Mesothelial cell of epicardium (in vitro differentiated cells): ENCODE measurements around the gene SCARB1. TPM values are rescaled to one million over a fixed set of nuclear protein-coding genes. Genes with fewer than 3 reads are reported as not detected.

ENCODE experiments used
- DNase-seq, 2 experiments: peaks; one replicate each; pipeline ENCODE4 v3.0.0; 2021; ENCODE audit warnings: low spot score in 2 of 2; ENCODE audit not compliant: unreplicated experiment in 2 of 2
- H3K27ac Mint-ChIP-seq: 2 replicates; pipeline ENCODE4 v1.8.0; 2021; ENCODE audit warnings: mixed read lengths
- H3K27me3 Mint-ChIP-seq: 2 replicates; pipeline ENCODE4 v1.8.0; 2021; ENCODE audit warnings: low read depth, mixed read lengths
- H3K36me3 Mint-ChIP-seq: 2 replicates; pipeline ENCODE4 v1.8.0; 2021; ENCODE audit warnings: mixed read lengths
- H3K4me1 Mint-ChIP-seq: 2 replicates; pipeline ENCODE4 v1.8.0; 2021; ENCODE audit warnings: mixed read lengths
- H3K4me3 Mint-ChIP-seq: 2 replicates; pipeline ENCODE4 v1.8.0; 2021; ENCODE audit warnings: mild to moderate bottlenecking, moderate library complexity, mixed read lengths
- H3K9me3 Mint-ChIP-seq: 2 replicates; pipeline ENCODE4 v1.8.0; 2021; ENCODE audit warnings: mixed read lengths
- CTCF ChIP-seq: fragments of 200-600 bp; sonication (generic); IDR thresholded peaks from one replicate; pipeline ENCODE4 v1.5.0; 2021; ENCODE audit warnings: antibody characterized with exemption; ENCODE audit not compliant: unreplicated experiment
- total RNA-seq: library from RNA; stranded (reverse); gene quantifications from 3 replicates; pipeline ENCODE4 v1.2.1, GENCODE V29; 2021

Gene SCARB1
- total RNA-seq, 1 donor from 2014 or later: 40.2 TPM

- DNase-seq: no peak
- H3K36me3 Mint-ChIP-seq: no peaks in the 10 kb centered on the region
- no peaks in the 10 kb centered on the region for H3K27me3 Mint-ChIP-seq
- H3K27ac Mint-ChIP-seq: no peak overlapping the region
- no peak overlapping the region for H3K4me3 Mint-ChIP-seq
- no peaks in the 10 kb centered on the region for H3K4me1 Mint-ChIP-seq
- TF ChIP-seq CTCF: no peak
- no peaks in the 10 kb centered on the region for H3K9me3 Mint-ChIP-seq
Measured at GRCh38 chr12:124821252-124822200, 42.1 kb downstream of the SCARB1 start.

GRCh38 chr12:124820199-124820598 lies 43.5 kb downstream of the SCARB1 start:
- H3K27me3 Mint-ChIP-seq: no peaks in the 10 kb centered on the region

GRCh38 chr12:124819525-124819924 lies 44.1 kb downstream of the SCARB1 start:
- H3K27me3 Mint-ChIP-seq: no peaks in the 10 kb centered on the region
- no peak for TF ChIP-seq CTCF
- no peaks in the 10 kb centered on the region for H3K4me1 Mint-ChIP-seq
- H3K36me3 Mint-ChIP-seq: peaks cover 7% of the 10 kb centered on the region
- no peaks in the 10 kb centered on the region for H3K9me3 Mint-ChIP-seq
- H3K27ac Mint-ChIP-seq: no peak overlapping the region
- DNase-seq: no peak
- no peak overlapping the region for H3K4me3 Mint-ChIP-seq

More at GRCh38 chr12:124820199-124820598, 43.5 kb downstream of the SCARB1 start:
- Mint-ChIP-seq H3K9me3 (no peaks in the 10 kb centered on the region), H3K36me3 (peaks cover 4% of the 10 kb centered on the region), H3K4me3 (no peak overlapping the region), H3K27ac (no peak overlapping the region), H3K4me1 (no peaks in the 10 kb centered on the region)
- no peak for DNase-seq
- TF ChIP-seq CTCF: no peak

- no peak for DNase-seq
- Mint-ChIP-seq H3K4me3 (no peak overlapping the region), H3K4me1 (no peaks in the 10 kb centered on the region), H3K27ac (no peak overlapping the region), H3K9me3 (no peaks in the 10 kb centered on the region), H3K36me3 (peaks cover 10% of the 10 kb centered on the region), H3K27me3 (no peaks in the 10 kb centered on the region)
- TF ChIP-seq CTCF: no peak
Measured at GRCh38 chr12:124819080-124819479, 44.6 kb downstream of the SCARB1 start.

- H3K27ac Mint-ChIP-seq: no peak overlapping the region
- H3K36me3 Mint-ChIP-seq: peaks cover 27% of the 10 kb centered on the region
- H3K4me1 Mint-ChIP-seq: no peaks in the 10 kb centered on the region
- TF ChIP-seq CTCF: no peak
- H3K4me3 Mint-ChIP-seq: no peak overlapping the region
- DNase-seq: no peak
- no peaks in the 10 kb centered on the region for H3K27me3 Mint-ChIP-seq
- H3K9me3 Mint-ChIP-seq: no peaks in the 10 kb centered on the region
Measured at GRCh38 chr12:124817076-124818000, 46.3 kb downstream of the SCARB1 start.
